Neural progenitor cell (in vitro differentiated cells): Measurements from ENCODE around the gene TAX1BP1.

Experiments used
- CTCF ChIP-seq: fragments of 200-600 bp; sonication (generic); IDR thresholded peaks from 2 replicates; pipeline ENCODE4 v1.5.1; 2017; ENCODE audit warnings: antibody characterized with exemption, mild to moderate bottlenecking
- EZH2phosphoT487 ChIP-seq: fragments of 200-600 bp; sonication (generic); IDR thresholded peaks from 2 replicates; pipeline ENCODE4 v1.6.1; 2017; ENCODE audit warnings: antibody characterized with exemption

- no peak for TF ChIP-seq CTCF
- TF ChIP-seq EZH2phosphoT487 = no peak
These were observed 27.7 kb upstream of the TAX1BP1 start for GRCh38 chr7:27712217-27712616.
